Measurements from ENCODE around the gene PIK3R2.

- TF ChIP-seq EZH2 (IDR thresholded peaks at IDR 0.05; ENCODE audit: insufficient read depth, poor library complexity, severe bottlenecking) (no peak), EZH2phosphoT487 (IDR thresholded peaks at IDR 0.05; ENCODE audit: insufficient read depth, low read depth) (no peak)
Observed at GRCh38 chr19:18173054-18173571, 20.1 kb downstream of the PIK3R2 start.
